Stomach (tissue), 4 donors: ENCODE results near the gene GAS2.

Experiments used
- EP300 ChIP-seq: sonication (generic); formaldehyde crosslinking; IDR thresholded peaks from one replicate; pipeline ENCODE4 v1.6.1; 2017; ENCODE audit warnings: antibody characterized with exemption
- POLR2A ChIP-seq, 4 donors: fragments of 450-650 bp; IDR thresholded peaks; one replicate each; pipeline ENCODE4 v1.6.1; 2016; ENCODE audit warnings: antibody characterized with exemption in 4 of 4, control low read depth in 2 of 4, mild to moderate bottlenecking in 1 of 4, moderate library complexity in 1 of 4
- TF ChIP-seq, protein P1 (sequence below), 7 experiments: fragments of 450-650 bp in 4 of 7; fragments of 200-600 bp in 3 of 7; sonication (generic) in 3 of 7; IDR thresholded peaks; one replicate each; pipeline ENCODE4 v1.5.1; 2016 to 2019; ENCODE audit warnings: antibody characterized with exemption in 7 of 7, control low read depth in 2 of 7, mild to moderate bottlenecking in 1 of 7

- TF ChIP-seq POLR2A (IDR thresholded peaks at IDR 0.05) (no peak), EP300 (no peak)
- TF ChIP-seq, protein P1, sequence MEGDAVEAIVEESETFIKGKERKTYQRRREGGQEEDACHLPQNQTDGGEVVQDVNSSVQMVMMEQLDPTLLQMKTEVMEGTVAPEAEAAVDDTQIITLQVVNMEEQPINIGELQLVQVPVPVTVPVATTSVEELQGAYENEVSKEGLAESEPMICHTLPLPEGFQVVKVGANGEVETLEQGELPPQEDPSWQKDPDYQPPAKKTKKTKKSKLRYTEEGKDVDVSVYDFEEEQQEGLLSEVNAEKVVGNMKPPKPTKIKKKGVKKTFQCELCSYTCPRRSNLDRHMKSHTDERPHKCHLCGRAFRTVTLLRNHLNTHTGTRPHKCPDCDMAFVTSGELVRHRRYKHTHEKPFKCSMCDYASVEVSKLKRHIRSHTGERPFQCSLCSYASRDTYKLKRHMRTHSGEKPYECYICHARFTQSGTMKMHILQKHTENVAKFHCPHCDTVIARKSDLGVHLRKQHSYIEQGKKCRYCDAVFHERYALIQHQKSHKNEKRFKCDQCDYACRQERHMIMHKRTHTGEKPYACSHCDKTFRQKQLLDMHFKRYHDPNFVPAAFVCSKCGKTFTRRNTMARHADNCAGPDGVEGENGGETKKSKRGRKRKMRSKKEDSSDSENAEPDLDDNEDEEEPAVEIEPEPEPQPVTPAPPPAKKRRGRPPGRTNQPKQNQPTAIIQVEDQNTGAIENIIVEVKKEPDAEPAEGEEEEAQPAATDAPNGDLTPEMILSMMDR (IDR thresholded peaks at IDR 0.05): no peak
These were observed 24.5 kb downstream of the GAS2 start for GRCh38 chr11:22690871-22691270.
